ENCODE data around the gene ADAMTS17. TPM values are rescaled to one million over a fixed set of nuclear protein-coding genes. Genes with fewer than 3 reads are reported as not detected.

The ADAMTS17 gene
- total RNA-seq, 1 experiment from 2014 or later: 1.5 TPM

DNA sequence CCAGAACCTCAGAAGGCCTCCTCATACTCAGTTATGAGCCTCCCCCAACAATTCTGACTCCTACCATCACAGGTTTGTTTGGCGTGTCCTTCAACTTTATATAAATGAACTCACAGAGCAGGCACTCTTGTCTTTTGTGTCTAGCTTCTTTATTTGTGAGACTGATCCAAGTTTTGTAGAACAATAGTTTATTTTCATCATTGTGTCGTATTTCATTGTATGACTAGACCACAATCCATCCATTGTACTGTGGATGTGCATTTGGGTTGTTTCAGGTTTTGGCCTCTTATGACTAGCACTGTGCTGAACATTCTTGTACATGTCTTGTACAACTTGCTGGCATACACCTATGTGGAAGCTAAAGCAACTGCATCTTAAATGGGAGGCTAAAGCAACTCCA is 315.7 kb downstream of the ADAMTS17 start:
- CTCF ChIA-PET: no interaction called here
- Histone ChIP-seq H3K27me3 (replicated peaks; ENCODE audit: control insufficient read depth, insufficient read depth, low read length) (no peaks in the 10 kb centered on the region), H3K4me1 (no peaks in the 10 kb centered on the region), H3K9me3 (0 out of 2 replicates have a peak, but pooled peaks cover 3% of the 10 kb centered on the region), H3K36me3 (ENCODE audit: control insufficient read depth, insufficient read depth, low read length) (no peaks in the 10 kb centered on the region), H3K4me3 (ENCODE audit: low read depth, low read length) (no peak overlapping the region)
- H3K27ac Mint-ChIP-seq (ENCODE audit: unreplicated experiment): no peak overlapping the region
- TF ChIP-seq, protein P1, sequence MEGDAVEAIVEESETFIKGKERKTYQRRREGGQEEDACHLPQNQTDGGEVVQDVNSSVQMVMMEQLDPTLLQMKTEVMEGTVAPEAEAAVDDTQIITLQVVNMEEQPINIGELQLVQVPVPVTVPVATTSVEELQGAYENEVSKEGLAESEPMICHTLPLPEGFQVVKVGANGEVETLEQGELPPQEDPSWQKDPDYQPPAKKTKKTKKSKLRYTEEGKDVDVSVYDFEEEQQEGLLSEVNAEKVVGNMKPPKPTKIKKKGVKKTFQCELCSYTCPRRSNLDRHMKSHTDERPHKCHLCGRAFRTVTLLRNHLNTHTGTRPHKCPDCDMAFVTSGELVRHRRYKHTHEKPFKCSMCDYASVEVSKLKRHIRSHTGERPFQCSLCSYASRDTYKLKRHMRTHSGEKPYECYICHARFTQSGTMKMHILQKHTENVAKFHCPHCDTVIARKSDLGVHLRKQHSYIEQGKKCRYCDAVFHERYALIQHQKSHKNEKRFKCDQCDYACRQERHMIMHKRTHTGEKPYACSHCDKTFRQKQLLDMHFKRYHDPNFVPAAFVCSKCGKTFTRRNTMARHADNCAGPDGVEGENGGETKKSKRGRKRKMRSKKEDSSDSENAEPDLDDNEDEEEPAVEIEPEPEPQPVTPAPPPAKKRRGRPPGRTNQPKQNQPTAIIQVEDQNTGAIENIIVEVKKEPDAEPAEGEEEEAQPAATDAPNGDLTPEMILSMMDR (IDR thresholded peaks at IDR 0.05; ENCODE audit: insufficient read depth in 1 of 2, low read depth in 1 of 2, low read length in 1 of 2, severe bottlenecking in 1 of 2, unreplicated experiment in 1 of 2): no peak
- H3K4me1 Mint-ChIP-seq (ENCODE audit: low read depth, unreplicated experiment): no peaks in the 10 kb centered on the region
- POLR2A ChIA-PET: no interaction called here
- no TSS peak for BruUV-seq (replicated peaks)
- peaks cover 22% of the 10 kb centered on the region for H3K9me3 Mint-ChIP-seq (ENCODE audit: unreplicated experiment)
- intact Hi-C loops (cut with micrococcal nuclease; ENCODE audit: unreplicated experiment): no loop called here
- DNase-seq: no peak
- no peaks in the 10 kb centered on the region for H3K27me3 Mint-ChIP-seq (ENCODE audit: insufficient read depth, unreplicated experiment)
- H3K4me3 Mint-ChIP-seq (ENCODE audit: unreplicated experiment): no peak overlapping the region
- H3K36me3 Mint-ChIP-seq (ENCODE audit: insufficient read depth, unreplicated experiment): no peaks in the 10 kb centered on the region

DNA sequence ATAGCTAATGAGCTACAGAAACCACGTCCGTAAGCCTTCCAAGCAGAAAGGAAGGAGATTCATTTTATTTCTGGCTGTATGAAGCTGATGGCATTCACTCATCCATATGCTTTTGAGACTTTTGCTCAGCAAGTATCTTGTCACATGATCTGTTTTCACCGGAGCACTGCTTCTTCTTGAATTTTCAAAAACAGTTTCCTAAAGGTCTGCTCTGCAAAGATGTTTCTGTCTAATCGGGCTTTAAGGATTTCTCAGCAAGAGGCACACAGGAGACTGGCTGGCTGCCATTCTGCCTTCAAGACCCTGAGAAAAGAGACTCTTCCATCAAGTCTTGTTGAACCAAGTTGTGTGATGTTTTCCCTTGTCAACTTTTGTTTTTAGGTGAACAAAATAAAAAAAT is 319.0 kb downstream of the ADAMTS17 start:
- TF ChIP-seq, protein P1 (IDR thresholded peaks at IDR 0.05; ENCODE audit: insufficient read depth in 1 of 2, low read depth in 1 of 2, low read length in 1 of 2, severe bottlenecking in 1 of 2, unreplicated experiment in 1 of 2): no peak
- intact Hi-C loops (cut with micrococcal nuclease; ENCODE audit: unreplicated experiment): no loop called here
- Histone ChIP-seq H3K4me3 (ENCODE audit: low read depth, low read length) (no peak overlapping the region), H3K27me3 (replicated peaks; ENCODE audit: control insufficient read depth, insufficient read depth, low read length) (no peaks in the 10 kb centered on the region), H3K4me1 (no peaks in the 10 kb centered on the region), H3K36me3 (ENCODE audit: control insufficient read depth, insufficient read depth, low read length) (no peaks in the 10 kb centered on the region), H3K9me3 (0 out of 2 replicates have a peak, but pooled peaks cover 3% of the 10 kb centered on the region)
- Mint-ChIP-seq H3K27ac (ENCODE audit: unreplicated experiment) (no peak overlapping the region), H3K4me3 (ENCODE audit: unreplicated experiment) (no peak overlapping the region), H3K4me1 (ENCODE audit: low read depth, unreplicated experiment) (no peaks in the 10 kb centered on the region), H3K36me3 (ENCODE audit: insufficient read depth, unreplicated experiment) (no peaks in the 10 kb centered on the region), H3K9me3 (ENCODE audit: unreplicated experiment) (peaks cover 10% of the 10 kb centered on the region), H3K27me3 (ENCODE audit: insufficient read depth, unreplicated experiment) (no peaks in the 10 kb centered on the region)
- ChIA-PET CTCF (interaction anchor here (0.6 kb wide), 1 partner anchor 483 kb away, joined by 10 read pairs; no protein-coding TSS in a partner anchor), POLR2A (no interaction called here)
- no TSS peak for BruUV-seq (replicated peaks)
- DNase-seq: no peak

DNA sequence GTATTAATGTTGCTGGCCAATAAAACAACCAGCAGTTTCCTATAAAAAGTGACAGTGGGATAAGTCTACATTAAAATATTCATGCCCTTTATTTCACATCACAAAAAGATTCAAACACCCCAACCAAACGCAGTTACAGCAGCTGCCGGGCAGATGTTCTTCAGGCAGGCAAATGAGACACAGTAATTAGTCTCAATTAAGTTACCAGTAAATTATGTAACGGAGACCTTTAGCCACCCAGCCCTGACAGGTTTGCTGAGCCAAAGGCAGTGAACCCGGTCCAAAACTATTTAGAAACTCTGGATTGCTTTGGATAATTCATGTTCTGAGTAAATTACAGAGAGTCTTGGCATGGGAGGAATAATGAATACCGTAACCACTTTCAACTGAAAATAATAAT is 319.4 kb downstream of the ADAMTS17 start:
- H3K27ac Mint-ChIP-seq (ENCODE audit: unreplicated experiment): no peak overlapping the region
- no peak overlapping the region for H3K4me3 Mint-ChIP-seq (ENCODE audit: unreplicated experiment)
- TF ChIP-seq, protein P1 (IDR thresholded peaks at IDR 0.05; ENCODE audit: insufficient read depth in 1 of 2, low read depth in 1 of 2, low read length in 1 of 2, severe bottlenecking in 1 of 2, unreplicated experiment in 1 of 2): no peak
- no TSS peak for BruUV-seq (replicated peaks)
- POLR2A ChIA-PET: no interaction called here
- H3K27me3 ChIP-seq (replicated peaks; ENCODE audit: control insufficient read depth, insufficient read depth, low read length): no peaks in the 10 kb centered on the region
- H3K4me3 ChIP-seq (ENCODE audit: low read depth, low read length): no peak overlapping the region
- H3K4me1 Mint-ChIP-seq (ENCODE audit: low read depth, unreplicated experiment): no peaks in the 10 kb centered on the region
- 0 out of 2 replicates have a peak, but pooled peaks cover 3% of the 10 kb centered on the region for H3K9me3 ChIP-seq
- H3K36me3 Mint-ChIP-seq (ENCODE audit: insufficient read depth, unreplicated experiment): no peaks in the 10 kb centered on the region
- peaks cover 8% of the 10 kb centered on the region for H3K9me3 Mint-ChIP-seq (ENCODE audit: unreplicated experiment)
- H3K36me3 ChIP-seq (ENCODE audit: control insufficient read depth, insufficient read depth, low read length): no peaks in the 10 kb centered on the region
- no peaks in the 10 kb centered on the region for H3K27me3 Mint-ChIP-seq (ENCODE audit: insufficient read depth, unreplicated experiment)
- no peaks in the 10 kb centered on the region for H3K4me1 ChIP-seq
- intact Hi-C loops (cut with micrococcal nuclease; ENCODE audit: unreplicated experiment): no loop called here
- CTCF ChIA-PET: interaction anchor here (0.6 kb wide), 1 partner anchor 484 kb away, joined by 10 read pairs; no protein-coding TSS in a partner anchor
- DNase-seq: no peak
